GM19395 (cell line): Measurements from ENCODE around the gene RWDD1.
A peak's percentile ranks its signal among the peaks of the same experiment; 100 is the strongest.

Experiments
- ATAC-seq: cut with Tn5 transposase; IDR thresholded peaks from one replicate; pipeline ENCODE4 v1.9.1; 2021; ENCODE audit warnings: mild to moderate bottlenecking, moderate library complexity; ENCODE audit not compliant: unreplicated experiment

The RWDD1 gene, protein sequence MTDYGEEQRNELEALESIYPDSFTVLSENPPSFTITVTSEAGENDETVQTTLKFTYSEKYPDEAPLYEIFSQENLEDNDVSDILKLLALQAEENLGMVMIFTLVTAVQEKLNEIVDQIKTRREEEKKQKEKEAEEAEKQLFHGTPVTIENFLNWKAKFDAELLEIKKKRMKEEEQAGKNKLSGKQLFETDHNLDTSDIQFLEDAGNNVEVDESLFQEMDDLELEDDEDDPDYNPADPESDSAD

GRCh38 chr6:116570856-116571682, at the start of gene RWDD1:
Gene RWDD1, plus strand, starts transcription at chr6:116571504. Its CDS starts 79 bp downstream, at chr6:116571583.
- ATAC-seq: peak; percentile 97

DNA sequence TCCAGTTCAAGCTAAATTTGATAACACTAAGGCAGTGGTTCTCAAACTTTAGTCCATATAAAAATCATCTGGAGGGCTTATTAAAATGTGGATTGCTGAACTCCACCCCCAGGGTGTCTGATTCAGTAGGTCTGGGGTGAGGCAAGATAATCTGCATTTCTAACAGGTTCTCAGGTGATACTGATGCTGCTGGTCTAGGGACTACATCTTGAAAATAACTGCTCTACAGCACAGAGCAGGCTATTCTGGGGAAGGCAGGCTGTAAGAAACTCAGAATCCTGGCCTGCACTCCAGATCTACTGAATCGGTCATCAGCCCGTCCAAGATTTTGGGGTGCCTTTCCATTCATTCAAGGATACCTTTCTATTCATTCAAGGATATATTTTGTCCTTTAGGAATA, 48.4 kb upstream of the RWDD1 start:
- ATAC-seq: no peak

DNA sequence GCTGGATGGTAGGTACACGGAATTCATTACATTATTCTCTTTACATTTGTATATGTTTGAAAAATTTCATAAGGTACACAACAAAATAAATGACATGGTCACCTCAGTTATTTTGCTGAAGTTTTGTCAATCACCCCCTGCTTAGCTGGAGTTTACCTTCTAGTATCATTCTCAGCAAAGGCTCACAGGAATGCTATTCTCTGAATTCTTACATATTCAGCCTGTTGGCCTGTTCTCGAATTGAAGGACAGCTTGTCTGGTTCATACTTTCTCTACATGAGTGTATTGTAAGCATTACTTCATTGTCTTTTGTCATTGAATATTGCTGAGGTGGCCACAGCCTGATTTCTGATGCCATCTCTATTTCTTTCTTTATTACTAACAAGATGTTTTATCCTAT, 47.1 kb upstream of the RWDD1 start:
- ATAC-seq: no peak

DNA sequence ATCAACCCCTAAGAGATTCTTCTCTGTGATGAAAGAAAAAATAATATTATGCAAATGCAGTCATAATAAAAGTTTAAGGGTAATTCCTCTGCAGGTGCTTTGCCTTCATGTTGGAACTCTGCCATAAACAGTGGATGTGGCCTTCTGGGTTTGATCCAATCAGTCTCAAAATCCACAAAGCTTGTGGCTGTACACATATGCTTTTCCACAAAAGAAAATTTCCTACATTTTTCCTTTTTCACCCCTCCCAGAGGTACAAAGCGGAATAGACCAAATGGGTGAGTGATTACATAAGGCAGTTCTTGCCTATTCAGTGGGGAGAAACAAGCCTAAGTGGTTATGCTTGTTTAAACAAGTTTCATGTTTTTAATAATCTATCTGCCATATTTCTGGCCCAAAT, 43.2 kb upstream of the RWDD1 start:
- no peak for ATAC-seq

DNA sequence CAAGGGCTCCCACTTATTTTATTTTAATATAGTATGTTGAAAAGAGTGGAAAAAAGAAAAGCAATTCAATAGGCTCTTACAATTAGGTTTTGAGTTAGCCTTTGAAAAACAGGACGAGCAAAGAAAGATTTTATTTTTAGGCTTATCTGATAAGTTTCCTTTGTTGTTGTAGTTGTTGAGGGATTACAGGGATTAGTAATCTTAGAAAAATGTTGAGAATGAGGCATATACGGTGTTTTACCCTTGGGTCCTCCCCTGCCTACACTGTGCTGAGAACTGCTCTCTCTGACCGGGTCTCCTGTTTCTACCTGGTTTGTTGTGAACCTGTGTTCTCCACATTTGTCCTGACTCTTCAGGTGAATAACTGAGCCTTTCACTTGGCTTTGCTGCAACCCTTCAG, 42.5 kb upstream of the RWDD1 start:
- no peak for ATAC-seq

DNA sequence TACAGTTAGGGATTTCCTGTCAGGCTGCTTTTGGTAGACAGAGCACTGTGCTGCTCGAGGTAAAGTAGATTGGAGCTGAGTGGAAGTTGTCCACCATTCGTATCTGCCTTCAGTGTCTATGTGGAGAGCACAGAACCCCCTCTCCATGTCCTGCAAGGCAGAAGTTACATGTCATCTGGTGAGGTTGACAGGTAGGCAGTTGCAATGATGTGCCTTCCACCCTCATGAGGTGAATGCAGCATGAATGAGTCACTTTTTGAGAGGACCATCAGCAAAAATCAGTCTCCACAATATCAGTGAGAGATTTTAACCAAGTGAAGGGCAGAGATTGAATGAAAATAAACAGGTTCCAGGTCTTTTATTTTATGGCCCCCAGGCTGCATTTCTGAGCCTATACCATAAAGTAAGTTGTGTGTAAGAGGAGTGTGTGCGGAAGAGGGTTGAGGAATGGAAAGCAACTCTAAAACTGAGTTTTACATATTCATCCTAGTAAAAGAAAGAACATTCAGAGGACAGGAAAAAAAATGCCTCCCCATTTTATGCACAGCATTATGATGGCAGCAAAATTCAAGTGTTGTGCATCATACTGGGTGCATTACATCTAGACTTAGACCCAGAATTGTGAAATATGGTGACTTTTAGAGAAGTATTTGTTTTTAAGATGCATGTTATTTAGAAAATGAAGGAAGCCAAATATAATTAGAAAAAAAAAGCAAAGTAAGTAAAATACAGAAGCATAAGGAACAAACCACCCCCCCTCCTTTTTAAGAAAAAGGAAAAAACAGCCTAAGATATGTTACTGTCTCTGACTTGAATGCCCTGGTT, 41.6 kb upstream of the RWDD1 start:
- no peak for ATAC-seq

DNA sequence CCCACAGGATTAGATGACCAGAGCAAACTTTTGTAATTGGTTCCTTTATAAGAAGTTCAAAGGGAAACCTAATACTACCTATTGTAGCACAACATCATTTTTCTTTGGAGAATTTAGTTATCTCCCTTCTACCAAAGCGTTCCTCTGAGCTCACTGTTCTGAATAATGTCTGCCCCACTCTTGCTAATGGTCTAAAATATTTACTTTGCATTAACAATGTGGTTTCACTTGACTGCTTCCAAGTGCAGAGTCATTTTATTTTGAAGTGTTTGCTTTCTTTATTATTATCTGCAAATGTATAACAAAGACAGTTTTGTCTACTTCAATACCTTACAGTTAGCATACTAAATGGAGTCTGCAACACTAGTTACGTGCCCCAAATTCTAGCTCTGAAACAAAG, 40.9 kb upstream of the RWDD1 start:
- no peak for ATAC-seq

- ATAC-seq: peak; percentile 77
Measured at GRCh38 chr6:116531675-116532570, 39.4 kb upstream of the RWDD1 start.

GRCh38 chr6:116533233-116533957, 37.9 kb upstream of the RWDD1 start:
- ATAC-seq: no peak

- no peak for ATAC-seq
Measured at GRCh38 chr6:116535109-116535508, 36.2 kb upstream of the RWDD1 start.

DNA sequence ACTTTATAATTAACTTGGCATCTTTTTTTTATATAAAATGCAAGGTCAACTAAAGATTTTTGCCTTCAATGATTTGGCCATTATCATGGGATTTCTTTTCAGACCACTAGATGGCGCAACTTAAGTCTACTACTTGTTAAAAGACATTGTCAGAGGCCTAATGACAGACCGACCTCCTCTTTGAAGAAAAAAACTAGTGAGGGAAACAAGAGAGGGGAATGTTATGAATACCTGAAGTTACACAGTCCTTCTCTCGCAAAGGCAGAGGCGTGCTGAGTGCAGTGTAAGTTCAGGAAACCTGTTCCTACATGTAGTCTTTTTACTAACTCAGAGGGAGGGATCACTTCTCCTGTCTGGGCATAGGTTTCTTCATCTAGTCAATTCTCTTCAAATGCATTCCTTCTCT, 35.1 kb upstream of the RWDD1 start:
- peak; percentile 69 for ATAC-seq

GRCh38 chr6:116542426-116542825, 28.9 kb upstream of the RWDD1 start:
- ATAC-seq: no peak

DNA sequence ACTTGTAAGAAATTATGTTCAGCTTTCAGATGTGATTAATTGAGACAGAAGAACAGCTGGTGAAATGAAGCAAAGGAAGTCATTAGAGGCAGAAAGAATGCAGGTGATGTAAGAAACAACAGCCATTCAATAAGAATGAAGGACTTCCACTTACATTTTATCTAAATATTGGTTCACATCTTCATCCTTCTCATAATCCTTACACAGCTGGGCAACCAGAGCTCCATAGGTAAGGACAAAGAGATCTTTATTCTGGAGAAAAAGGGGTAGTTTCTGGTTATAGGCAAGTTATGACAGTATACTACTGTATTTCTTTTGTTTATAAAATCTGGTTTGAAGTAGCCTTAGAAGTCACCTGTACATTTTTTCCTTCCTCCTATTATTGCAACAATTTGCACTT, 28.2 kb upstream of the RWDD1 start:
- no peak for ATAC-seq

DNA sequence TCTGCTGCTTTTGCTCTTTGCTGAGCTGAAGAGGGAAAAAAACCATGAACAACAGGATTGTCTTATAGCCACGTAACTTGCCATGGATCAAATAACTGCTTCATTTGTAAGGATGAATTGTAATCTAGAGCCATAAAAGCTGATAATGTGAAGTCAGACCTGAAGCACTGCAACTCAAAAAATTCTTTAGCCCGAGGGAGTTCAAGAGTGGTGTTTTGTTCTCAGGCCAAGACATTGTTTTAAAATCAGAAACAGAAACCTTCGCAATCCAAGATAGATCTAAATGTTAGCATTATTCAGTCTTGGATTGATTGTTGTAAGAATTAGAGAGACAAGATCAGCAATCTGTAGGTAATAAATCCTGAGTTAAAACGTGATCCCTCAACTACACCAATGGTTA, 25.7 kb upstream of the RWDD1 start, which contains the start of gene TRAPPC3L:
Gene TRAPPC3L, minus strand, starts transcription at position 34 of the 400 bp plus-strand sequence. CDS start 170 bp downstream, outside the sequence.
- ATAC-seq: no peak

DNA sequence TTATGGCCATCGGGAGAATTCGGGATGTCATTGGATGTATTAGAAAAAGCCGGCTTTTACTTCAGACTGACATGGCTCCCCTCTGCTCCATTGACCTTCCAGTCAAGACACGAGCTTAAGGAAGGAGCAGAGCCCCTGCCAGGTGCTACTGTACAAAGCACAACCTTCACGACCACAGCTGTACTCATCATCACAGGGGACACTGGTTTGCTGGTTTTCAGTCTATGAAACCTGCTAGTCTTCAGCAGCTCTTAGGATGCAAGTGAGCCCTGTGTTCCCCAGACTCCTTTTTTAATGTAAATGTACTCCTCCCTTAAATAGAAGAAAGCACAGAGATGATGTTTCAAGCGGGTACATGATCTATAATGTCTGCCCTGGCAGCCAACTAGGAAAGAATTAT, 23.9 kb upstream of the RWDD1 start:
- ATAC-seq: no peak

DNA sequence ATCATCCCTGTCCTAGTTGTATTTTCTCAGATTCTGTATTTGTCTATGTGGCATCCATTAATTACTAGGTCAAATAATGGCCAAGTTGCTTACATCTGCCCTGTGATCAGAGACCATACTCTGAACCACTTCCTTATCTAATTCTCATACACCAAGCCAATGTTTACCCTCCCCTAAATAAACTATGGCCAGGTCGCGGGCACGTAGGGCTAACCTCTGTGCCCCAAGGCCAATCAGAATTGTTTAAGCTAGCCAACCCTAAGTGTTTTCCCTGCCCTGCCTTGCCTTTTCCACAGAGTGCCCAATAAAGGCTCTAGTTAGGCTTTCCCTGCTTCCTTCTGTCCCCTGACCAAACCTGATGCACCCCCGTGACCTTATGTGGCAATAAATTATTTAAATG, 20.5 kb upstream of the RWDD1 start:
- no peak for ATAC-seq

DNA sequence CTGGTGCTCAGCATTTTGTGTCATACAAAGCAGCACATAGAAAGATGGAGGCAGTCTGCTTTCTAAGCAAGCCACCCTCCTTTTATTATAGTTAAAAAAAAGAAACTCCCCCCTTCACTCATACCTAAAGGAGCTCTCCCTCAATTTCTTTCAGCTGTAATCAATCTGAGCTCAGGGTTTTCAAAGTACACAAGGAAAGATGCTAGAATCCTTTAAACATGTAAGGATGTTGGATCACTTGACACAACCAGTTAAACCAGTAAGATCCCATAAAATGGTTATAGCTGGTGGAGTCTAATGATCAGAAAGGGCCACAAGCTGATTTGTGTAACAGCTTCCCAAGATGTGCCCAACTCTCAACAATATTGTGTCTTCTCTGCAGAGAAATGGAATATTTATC, 17.9 kb upstream of the RWDD1 start, which contains the start of gene CALHM4:
Gene CALHM4, plus strand, starts transcription at position 301 of the 400 bp plus-strand sequence. Its CDS starts 43 bp downstream, at position 344.
- no peak for ATAC-seq

DNA sequence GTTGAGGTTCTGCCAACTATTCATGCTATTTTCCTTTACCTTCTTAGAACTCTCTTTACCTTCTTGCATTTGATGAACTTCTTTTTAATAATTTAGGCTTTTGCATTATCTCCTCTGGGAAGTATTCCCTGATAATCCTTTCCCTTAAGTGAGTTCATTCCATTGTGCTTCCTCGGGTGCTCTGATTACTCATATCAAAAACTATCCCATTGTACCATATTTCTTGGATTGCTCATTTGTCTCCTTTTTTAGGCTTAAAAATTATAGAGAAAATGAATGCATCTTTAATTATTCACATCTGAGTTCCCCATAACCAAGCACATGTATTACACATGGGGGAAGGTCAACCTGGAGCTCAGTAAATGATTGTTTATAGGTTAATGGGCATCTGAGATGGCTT, 15.2 kb upstream of the RWDD1 start:
- no peak for ATAC-seq

GRCh38 chr6:116556814-116557415, 14.4 kb upstream of the RWDD1 start:
- ATAC-seq: no peak
